Measurements from ENCODE around the gene FAM131A. TPM values are rescaled to one million over a fixed set of nuclear protein-coding genes. Genes with fewer than 3 reads are reported as not detected.
A peak's percentile ranks its signal among the peaks of the same experiment; 100 is the strongest.

FAM131A gene
- polyA plus RNA-seq, 6 donors from 2014 or later, result 3.6 to 8.5 (median 4.1) TPM

- H3K4me3 Mint-ChIP-seq, result no peak overlapping the region
- no peak for DNase-seq
- H3K9me3 Mint-ChIP-seq, result no peaks in the 10 kb centered on the region
- peaks cover 24 to 25% (median 25%) of the 10 kb centered on the region in 3 donors for H3K27me3 Mint-ChIP-seq
- peak overlapping the region in 2 of 6 donors; percentile 74 to 93 for H3K27ac Mint-ChIP-seq
- H3K36me3 Mint-ChIP-seq, result peaks cover 0 to 10% of the 10 kb centered on the region in 2 donors
- H3K4me1 Mint-ChIP-seq, result peaks cover 0 to 6% (median 0%) of the 10 kb centered on the region in 3 donors
- no peak for ATAC-seq (ENCODE audit: low read depth in 2 of 2)
Measured at GRCh38 chr3:184372296-184372821, 35.0 kb downstream of the FAM131A start.

GRCh38 chr3:184372911-184373310 is 35.5 kb downstream of the FAM131A start:
- Mint-ChIP-seq H3K36me3 (peaks cover 0 to 6% of the 10 kb centered on the region in 2 donors), H3K27me3 (peaks cover 30 to 31% (median 30%) of the 10 kb centered on the region in 3 donors), H3K9me3 (no peaks in the 10 kb centered on the region), H3K4me1 (peaks cover 0 to 6% (median 1%) of the 10 kb centered on the region in 3 donors), H3K4me3 (no peak overlapping the region), H3K27ac (peak overlapping the region in 1 of 6 donors; percentile 75)
- DNase-seq (no peak), ATAC-seq (ENCODE audit: low read depth in 2 of 2) (no peak)

- no peak overlapping the region for H3K27ac Mint-ChIP-seq
- H3K27me3 Mint-ChIP-seq, result peaks cover 33 to 36% (median 35%) of the 10 kb centered on the region in 3 donors
- ATAC-seq (ENCODE audit: low read depth in 2 of 2) (no peak), DNase-seq (no peak)
- H3K36me3 Mint-ChIP-seq, result peaks cover 0 to 4% of the 10 kb centered on the region in 2 donors
- peaks cover 0 to 6% (median 2%) of the 10 kb centered on the region in 3 donors for H3K4me1 Mint-ChIP-seq
- no peaks in the 10 kb centered on the region for H3K9me3 Mint-ChIP-seq
- no peak overlapping the region for H3K4me3 Mint-ChIP-seq
Measured at GRCh38 chr3:184373422-184373821, 36.0 kb downstream of the FAM131A start.

GRCh38 chr3:184375747-184376461 is 38.5 kb downstream of the FAM131A start:
- no peak overlapping the region for H3K4me3 Mint-ChIP-seq
- DNase-seq, result no peak
- H3K27ac Mint-ChIP-seq, result peak overlapping the region in 1 of 6 donors; percentile 49
- peaks cover 0 to 7% of the 10 kb centered on the region in 2 donors for H3K36me3 Mint-ChIP-seq
- peaks cover 6 to 15% (median 12%) of the 10 kb centered on the region in 3 donors for H3K4me1 Mint-ChIP-seq
- peaks cover 45 to 52% (median 47%) of the 10 kb centered on the region in 3 donors for H3K27me3 Mint-ChIP-seq
- no peak for ATAC-seq (ENCODE audit: low read depth in 2 of 2)
- H3K9me3 Mint-ChIP-seq, result no peaks in the 10 kb centered on the region

- Mint-ChIP-seq H3K4me3 (peak overlapping the region in 1 of 8 donors; percentile 55), H3K9me3 (no peaks in the 10 kb centered on the region), H3K27ac (no peak overlapping the region), H3K36me3 (peaks cover 0 to 7% of the 10 kb centered on the region in 2 donors), H3K4me1 (peaks cover 6 to 20% (median 11%) of the 10 kb centered on the region in 3 donors), H3K27me3 (peaks cover 55 to 66% (median 55%) of the 10 kb centered on the region in 3 donors)
- DNase-seq, result no peak
- no peak for ATAC-seq (ENCODE audit: low read depth in 2 of 2)
Measured at GRCh38 chr3:184377374-184377773, 40.0 kb downstream of the FAM131A start.

GRCh38 chr3:184377882-184378445 is 40.6 kb downstream of the FAM131A start, which contains the start of gene THPO:
Gene THPO (minus strand): TSS chr3:184378207. CDS start chr3:184376259, 1,948 bp downstream.
- peak within 1 kb of the TSS in 1 of 6 donors; percentile 22 for H3K27ac Mint-ChIP-seq

GRCh38 chr3:184378651-184379357 is 41.4 kb downstream of the FAM131A start:
- ATAC-seq (ENCODE audit: low read depth in 2 of 2) (no peak), DNase-seq (no peak)
- peaks cover 0 to 7% of the 10 kb centered on the region in 2 donors for H3K36me3 Mint-ChIP-seq
- no peaks in the 10 kb centered on the region for H3K9me3 Mint-ChIP-seq
- peak overlapping the region in 2 of 6 donors; percentile 22 to 59 for H3K27ac Mint-ChIP-seq
- peak overlapping the region; percentile 63 to 87 (median 78) for H3K4me3 Mint-ChIP-seq
- H3K27me3 Mint-ChIP-seq, result peaks cover 56 to 78% (median 64%) of the 10 kb centered on the region in 3 donors
- H3K4me1 Mint-ChIP-seq, result peaks cover 6 to 20% (median 11%) of the 10 kb centered on the region in 3 donors

More at GRCh38 chr3:184377882-184378445, 40.6 kb downstream of the FAM131A start, which contains the start of gene THPO:
- DNase-seq (no peak), ATAC-seq (ENCODE audit: low read depth in 2 of 2) (no peak)
- H3K4me3 Mint-ChIP-seq, result peak within 1 kb of the TSS; percentile 55 to 87 (median 76)
- H3K36me3 Mint-ChIP-seq, result peaks cover 0 to 7% of the 10 kb centered on the region in 2 donors
- no peaks in the 10 kb centered on the region for H3K9me3 Mint-ChIP-seq
- peaks cover 6 to 20% (median 11%) of the 10 kb centered on the region in 3 donors for H3K4me1 Mint-ChIP-seq
- H3K27me3 Mint-ChIP-seq, result peaks cover 55 to 72% (median 61%) of the 10 kb centered on the region in 3 donors

GRCh38 chr3:184379358-184380184 is 42.2 kb downstream of the FAM131A start, which contains the start of gene CHRD:
Gene CHRD (plus strand): TSS chr3:184380054. CDS start chr3:184380319, 265 bp downstream.
- ATAC-seq (ENCODE audit: low read depth in 2 of 2) (peak; percentile 5 to 11), DNase-seq (no peak)
- Mint-ChIP-seq H3K9me3 (no peaks in the 10 kb centered on the region), H3K4me3 (peak within 1 kb of the TSS; percentile 70 to 87 (median 84)), H3K27me3 (peaks cover 59 to 85% (median 71%) of the 10 kb centered on the region in 3 donors), H3K4me1 (peaks cover 6 to 20% (median 11%) of the 10 kb centered on the region in 3 donors), H3K27ac (peak within 1 kb of the TSS in 3 of 6 donors; percentile 22 to 59 (median 47)), H3K36me3 (peaks cover 0 to 7% of the 10 kb centered on the region in 2 donors)

GRCh38 chr3:184380185-184380626 is 42.8 kb downstream of the FAM131A start:
- Mint-ChIP-seq H3K27ac (no peak overlapping the region), H3K36me3 (peaks cover 0 to 7% of the 10 kb centered on the region in 2 donors), H3K27me3 (peaks cover 60 to 87% (median 75%) of the 10 kb centered on the region in 3 donors), H3K4me1 (peaks cover 6 to 20% (median 11%) of the 10 kb centered on the region in 3 donors), H3K9me3 (no peaks in the 10 kb centered on the region), H3K4me3 (peak overlapping the region in 1 of 8 donors; percentile 72)
- ATAC-seq (ENCODE audit: low read depth in 2 of 2) (peak; percentile 27 to 36), DNase-seq (no peak)

GRCh38 chr3:184380627-184381260 is 43.3 kb downstream of the FAM131A start:
- ATAC-seq (ENCODE audit: low read depth in 2 of 2) (peak; percentile 44 to 54), DNase-seq (peak; percentile 14)
- H3K27me3 Mint-ChIP-seq, result peaks cover 57 to 83% (median 70%) of the 10 kb centered on the region in 3 donors
- H3K9me3 Mint-ChIP-seq, result no peaks in the 10 kb centered on the region
- H3K4me1 Mint-ChIP-seq, result peaks cover 6 to 20% (median 11%) of the 10 kb centered on the region in 3 donors
- no peak overlapping the region for H3K27ac Mint-ChIP-seq
- peaks cover 0 to 7% of the 10 kb centered on the region in 2 donors for H3K36me3 Mint-ChIP-seq
- peak overlapping the region; percentile 64 to 87 (median 78) for H3K4me3 Mint-ChIP-seq

- H3K27me3 Mint-ChIP-seq, result peaks cover 54 to 83% (median 70%) of the 10 kb centered on the region in 3 donors
Measured at GRCh38 chr3:184381261-184382224, 44.1 kb downstream of the FAM131A start.

More at GRCh38 chr3:184381261-184382224, 44.1 kb downstream of the FAM131A start:
- H3K4me3 Mint-ChIP-seq, result peak overlapping the region; percentile 64 to 90 (median 83)
- ATAC-seq (ENCODE audit: low read depth in 2 of 2) (peak; percentile 43 to 57), DNase-seq (peak; percentile 13)
- H3K9me3 Mint-ChIP-seq, result no peaks in the 10 kb centered on the region
- no peak overlapping the region for H3K27ac Mint-ChIP-seq
- H3K36me3 Mint-ChIP-seq, result peaks cover 0 to 7% of the 10 kb centered on the region in 2 donors
- peaks cover 6 to 20% (median 11%) of the 10 kb centered on the region in 3 donors for H3K4me1 Mint-ChIP-seq

Data from naive B cell (primary cell).